Measurements from ENCODE around the gene HSD3B7.

Gene HSD3B7

DNA sequence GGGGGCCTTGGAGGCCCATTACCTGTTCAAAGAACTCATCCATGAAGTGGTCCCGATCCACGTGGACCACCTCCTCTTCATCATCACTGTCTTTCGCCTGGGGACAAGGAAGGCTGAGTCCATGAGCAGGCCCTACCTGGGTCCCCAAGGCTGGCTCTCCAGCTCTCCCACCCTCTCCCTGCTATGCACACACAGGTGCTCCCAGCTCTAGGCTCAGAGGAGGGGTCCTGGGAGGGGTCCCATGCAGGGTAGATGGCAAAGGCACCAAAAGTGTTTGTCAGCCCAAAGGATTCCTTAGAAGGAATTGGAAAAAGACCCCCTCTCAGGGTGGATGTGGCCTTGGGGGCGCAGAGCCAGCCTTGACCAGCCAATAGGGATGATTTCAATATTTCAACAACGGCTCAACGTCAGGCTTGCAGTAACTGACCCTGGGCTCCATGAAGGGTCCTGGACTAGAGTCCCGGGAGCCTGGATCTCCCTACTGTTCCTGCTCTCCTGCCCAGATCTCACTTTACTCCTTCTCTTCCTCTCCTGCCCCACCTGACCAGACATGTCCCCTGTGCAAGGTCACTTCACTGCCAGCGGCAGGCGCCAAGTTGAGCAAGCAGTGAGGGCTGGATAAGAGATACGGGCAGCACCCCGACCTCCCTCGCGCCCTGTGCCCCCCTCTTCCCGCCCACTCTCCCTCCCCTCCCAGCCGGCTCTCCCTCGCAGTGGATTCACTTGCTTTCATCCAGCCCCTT, 16.7 kb downstream of the HSD3B7 start:
- TF ChIP-seq SPI1 (IDR thresholded peaks at IDR 0.05; ENCODE audit: borderline replicate concordance, low read depth) (no peak), GABPA (IDR thresholded peaks at IDR 0.05; ENCODE audit: low read depth) (no peak), POLR2AphosphoS5 (IDR thresholded peaks at IDR 0.05; ENCODE audit: low read depth) (no peak)
- TF ChIP-seq, protein P1, sequence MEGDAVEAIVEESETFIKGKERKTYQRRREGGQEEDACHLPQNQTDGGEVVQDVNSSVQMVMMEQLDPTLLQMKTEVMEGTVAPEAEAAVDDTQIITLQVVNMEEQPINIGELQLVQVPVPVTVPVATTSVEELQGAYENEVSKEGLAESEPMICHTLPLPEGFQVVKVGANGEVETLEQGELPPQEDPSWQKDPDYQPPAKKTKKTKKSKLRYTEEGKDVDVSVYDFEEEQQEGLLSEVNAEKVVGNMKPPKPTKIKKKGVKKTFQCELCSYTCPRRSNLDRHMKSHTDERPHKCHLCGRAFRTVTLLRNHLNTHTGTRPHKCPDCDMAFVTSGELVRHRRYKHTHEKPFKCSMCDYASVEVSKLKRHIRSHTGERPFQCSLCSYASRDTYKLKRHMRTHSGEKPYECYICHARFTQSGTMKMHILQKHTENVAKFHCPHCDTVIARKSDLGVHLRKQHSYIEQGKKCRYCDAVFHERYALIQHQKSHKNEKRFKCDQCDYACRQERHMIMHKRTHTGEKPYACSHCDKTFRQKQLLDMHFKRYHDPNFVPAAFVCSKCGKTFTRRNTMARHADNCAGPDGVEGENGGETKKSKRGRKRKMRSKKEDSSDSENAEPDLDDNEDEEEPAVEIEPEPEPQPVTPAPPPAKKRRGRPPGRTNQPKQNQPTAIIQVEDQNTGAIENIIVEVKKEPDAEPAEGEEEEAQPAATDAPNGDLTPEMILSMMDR (IDR thresholded peaks at IDR 0.05; ENCODE audit: insufficient read depth, low read length): no peak
- TF ChIP-seq, protein P2, sequence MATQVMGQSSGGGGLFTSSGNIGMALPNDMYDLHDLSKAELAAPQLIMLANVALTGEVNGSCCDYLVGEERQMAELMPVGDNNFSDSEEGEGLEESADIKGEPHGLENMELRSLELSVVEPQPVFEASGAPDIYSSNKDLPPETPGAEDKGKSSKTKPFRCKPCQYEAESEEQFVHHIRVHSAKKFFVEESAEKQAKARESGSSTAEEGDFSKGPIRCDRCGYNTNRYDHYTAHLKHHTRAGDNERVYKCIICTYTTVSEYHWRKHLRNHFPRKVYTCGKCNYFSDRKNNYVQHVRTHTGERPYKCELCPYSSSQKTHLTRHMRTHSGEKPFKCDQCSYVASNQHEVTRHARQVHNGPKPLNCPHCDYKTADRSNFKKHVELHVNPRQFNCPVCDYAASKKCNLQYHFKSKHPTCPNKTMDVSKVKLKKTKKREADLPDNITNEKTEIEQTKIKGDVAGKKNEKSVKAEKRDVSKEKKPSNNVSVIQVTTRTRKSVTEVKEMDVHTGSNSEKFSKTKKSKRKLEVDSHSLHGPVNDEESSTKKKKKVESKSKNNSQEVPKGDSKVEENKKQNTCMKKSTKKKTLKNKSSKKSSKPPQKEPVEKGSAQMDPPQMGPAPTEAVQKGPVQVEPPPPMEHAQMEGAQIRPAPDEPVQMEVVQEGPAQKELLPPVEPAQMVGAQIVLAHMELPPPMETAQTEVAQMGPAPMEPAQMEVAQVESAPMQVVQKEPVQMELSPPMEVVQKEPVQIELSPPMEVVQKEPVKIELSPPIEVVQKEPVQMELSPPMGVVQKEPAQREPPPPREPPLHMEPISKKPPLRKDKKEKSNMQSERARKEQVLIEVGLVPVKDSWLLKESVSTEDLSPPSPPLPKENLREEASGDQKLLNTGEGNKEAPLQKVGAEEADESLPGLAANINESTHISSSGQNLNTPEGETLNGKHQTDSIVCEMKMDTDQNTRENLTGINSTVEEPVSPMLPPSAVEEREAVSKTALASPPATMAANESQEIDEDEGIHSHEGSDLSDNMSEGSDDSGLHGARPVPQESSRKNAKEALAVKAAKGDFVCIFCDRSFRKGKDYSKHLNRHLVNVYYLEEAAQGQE (IDR thresholded peaks at IDR 0.05; ENCODE audit: insufficient replicate concordance, low read depth): no peak
- no peak for DNase-seq (ENCODE audit: low read depth in 1 of 2, low spot score in 1 of 2)
- Histone ChIP-seq H3K27me3 (ENCODE audit: insufficient read depth, poor library complexity, severe bottlenecking) (peaks cover 5% of the 10 kb centered on the region), H3K4me3 (replicated peaks; ENCODE audit: insufficient read depth, low read length) (no peak overlapping the region), H3K27ac (replicated peaks) (no peak overlapping the region)

DNA sequence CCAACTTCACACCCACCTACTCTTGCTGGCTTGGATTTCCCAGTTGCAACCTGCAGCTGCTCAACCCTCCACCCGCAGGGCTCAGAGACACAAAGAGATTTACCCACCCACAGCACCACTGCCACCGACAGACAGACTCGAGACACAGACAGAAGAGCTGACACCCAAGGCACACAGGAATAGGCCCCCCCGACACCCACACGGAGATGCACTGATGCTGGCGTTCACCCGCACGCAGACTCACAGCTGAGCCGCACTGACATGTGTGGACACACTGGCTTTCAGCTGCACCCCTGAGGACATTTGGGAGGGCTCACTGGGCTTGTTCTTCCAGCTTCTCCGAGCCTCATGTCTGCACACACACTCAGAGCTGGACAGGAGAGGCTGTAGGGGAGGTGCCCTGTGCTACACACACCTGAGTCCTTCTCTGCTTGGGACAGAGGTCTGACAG, 17.3 kb downstream of the HSD3B7 start:
- peaks cover 10% of the 10 kb centered on the region for H3K27me3 ChIP-seq (ENCODE audit: insufficient read depth, poor library complexity, severe bottlenecking)
- DNase-seq (ENCODE audit: low read depth in 1 of 2, low spot score in 1 of 2): no peak
- no peak overlapping the region for H3K4me3 ChIP-seq (replicated peaks; ENCODE audit: insufficient read depth, low read length)
- no peak for TF ChIP-seq GABPA (IDR thresholded peaks at IDR 0.05; ENCODE audit: low read depth)
- TF ChIP-seq, protein P1 (IDR thresholded peaks at IDR 0.05; ENCODE audit: insufficient read depth, low read length): no peak
- TF ChIP-seq, protein P2 (IDR thresholded peaks at IDR 0.05; ENCODE audit: insufficient replicate concordance, low read depth): no peak
- no peak for TF ChIP-seq POLR2AphosphoS5 (IDR thresholded peaks at IDR 0.05; ENCODE audit: low read depth)
- TF ChIP-seq SPI1 (IDR thresholded peaks at IDR 0.05; ENCODE audit: borderline replicate concordance, low read depth): no peak
- H3K27ac ChIP-seq (replicated peaks): no peak overlapping the region

GRCh38 chr16:31002862-31003341, 17.9 kb downstream of the HSD3B7 start:
- H3K4me3 ChIP-seq (replicated peaks; ENCODE audit: insufficient read depth, low read length): no peak overlapping the region
- no peak overlapping the region for H3K27ac ChIP-seq (replicated peaks)
- no peak for DNase-seq (ENCODE audit: low read depth in 1 of 2, low spot score in 1 of 2)
- H3K27me3 ChIP-seq (ENCODE audit: insufficient read depth, poor library complexity, severe bottlenecking): peaks cover 16% of the 10 kb centered on the region
- TF ChIP-seq GABPA (IDR thresholded peaks at IDR 0.05; ENCODE audit: low read depth) (no peak), POLR2AphosphoS5 (IDR thresholded peaks at IDR 0.05; ENCODE audit: low read depth) (no peak), SPI1 (IDR thresholded peaks at IDR 0.05; ENCODE audit: borderline replicate concordance, low read depth) (no peak)
- TF ChIP-seq, protein P1 (IDR thresholded peaks at IDR 0.05; ENCODE audit: insufficient read depth, low read length): no peak
- TF ChIP-seq, protein P2 (IDR thresholded peaks at IDR 0.05; ENCODE audit: insufficient replicate concordance, low read depth): no peak

Measured in HL-60 (cell line).